HG03095 (cell line): ENCODE measurements around the gene TCAP.

ENCODE experiments used
- ATAC-seq: cut with Tn5 transposase; IDR thresholded peaks from one replicate; pipeline ENCODE4 v1.9.1; 2021; ENCODE audit warnings: moderate library complexity; ENCODE audit not compliant: unreplicated experiment

TCAP gene, protein sequence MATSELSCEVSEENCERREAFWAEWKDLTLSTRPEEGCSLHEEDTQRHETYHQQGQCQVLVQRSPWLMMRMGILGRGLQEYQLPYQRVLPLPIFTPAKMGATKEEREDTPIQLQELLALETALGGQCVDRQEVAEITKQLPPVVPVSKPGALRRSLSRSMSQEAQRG

GRCh38 chr17:39664581-39665561, at the start of gene TCAP:
TSS of gene TCAP (plus strand) at chr17:39665349. CDS start at chr17:39665360, 11 bp downstream.
- no peak for ATAC-seq

- no peak for ATAC-seq
Observed at GRCh38 chr17:39615434-39615833, 49.7 kb upstream of the TCAP start.

GRCh38 chr17:39617100-39617445, 48.1 kb upstream of the TCAP start:
- no peak for ATAC-seq

- no peak for ATAC-seq
Observed at GRCh38 chr17:39617446-39618245, 47.5 kb upstream of the TCAP start.

DNA sequence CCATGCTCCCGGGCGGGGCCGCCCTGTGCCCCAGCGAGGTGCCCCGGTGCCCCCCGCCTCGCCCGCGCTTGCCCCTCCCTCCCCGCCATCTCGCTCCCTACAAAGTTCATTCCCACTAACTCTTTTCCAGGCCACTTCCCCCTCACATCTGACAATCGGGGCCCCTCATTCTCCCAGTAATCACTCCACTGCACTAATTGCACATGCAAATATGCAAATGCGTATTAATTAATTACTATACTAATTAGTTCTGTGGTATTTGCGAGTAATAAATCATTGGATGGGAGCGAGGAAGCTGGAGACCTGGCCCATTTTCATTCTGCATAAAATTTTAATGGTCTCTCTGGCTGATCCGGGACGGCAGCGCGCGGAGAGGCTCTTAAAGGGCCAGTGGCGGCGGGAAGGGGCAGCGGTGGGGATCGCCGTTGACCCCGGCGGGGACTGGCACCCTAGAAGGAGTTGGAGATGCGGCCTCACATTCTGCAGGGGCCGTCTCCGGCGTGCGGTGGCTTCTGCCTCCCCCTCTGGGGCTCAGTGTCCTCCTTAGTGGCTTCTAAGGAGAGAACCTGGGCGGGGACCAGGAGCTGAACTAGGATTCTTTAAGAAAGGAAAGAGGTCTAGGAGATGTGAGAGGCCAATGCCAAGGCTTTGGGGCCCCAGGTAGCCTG, 46.8 kb upstream of the TCAP start:
- no peak for ATAC-seq

GRCh38 chr17:39618956-39619785, 46.0 kb upstream of the TCAP start:
- no peak for ATAC-seq

- ATAC-seq = no peak
Observed at GRCh38 chr17:39619786-39620101, 45.4 kb upstream of the TCAP start.

DNA sequence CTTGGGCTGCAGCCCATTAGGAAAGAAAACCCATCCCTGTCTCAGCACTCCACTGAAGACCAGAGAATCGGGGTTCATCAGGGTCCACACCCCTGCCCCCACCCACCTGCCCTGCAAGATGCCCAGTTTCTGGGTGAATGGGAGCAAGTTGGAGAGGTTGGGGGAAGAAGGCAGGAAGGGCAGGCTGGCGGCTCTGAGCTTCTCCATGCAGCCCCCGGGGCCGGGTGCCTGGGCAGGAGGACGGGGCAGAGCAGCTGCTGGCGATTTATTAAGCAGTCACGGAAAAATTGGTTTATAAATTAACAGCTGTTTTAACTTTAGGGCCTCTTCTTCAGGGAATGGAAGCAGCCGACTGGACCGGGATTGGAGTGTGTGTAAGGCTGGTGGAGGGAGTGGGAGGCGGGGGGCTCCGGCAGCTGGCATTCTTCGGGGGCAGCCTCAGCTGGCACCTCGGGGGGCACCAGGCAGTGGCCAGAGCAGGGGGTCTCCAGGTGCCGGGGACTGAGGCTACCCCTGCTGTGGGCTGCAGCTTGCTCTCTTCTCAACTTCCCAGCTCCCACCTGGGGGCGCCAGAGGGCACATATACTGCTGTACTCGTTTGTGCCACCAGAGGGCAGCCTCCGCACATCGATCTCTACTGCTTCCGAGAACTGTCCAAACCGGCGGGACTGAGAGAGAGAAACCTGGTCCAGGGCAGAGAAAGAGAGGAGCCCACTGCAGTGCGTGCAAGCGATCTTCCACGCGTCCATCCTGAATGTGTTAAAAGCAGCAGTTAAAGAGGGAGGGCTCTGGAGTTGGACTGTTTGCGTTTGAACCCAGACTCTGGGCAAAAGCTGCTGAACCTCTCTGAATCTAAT, 43.4 kb upstream of the TCAP start:
- no peak for ATAC-seq

- ATAC-seq = no peak
Observed at GRCh38 chr17:39622380-39623006, 42.7 kb upstream of the TCAP start.

- peak; percentile 45 for ATAC-seq
Observed at GRCh38 chr17:39623356-39623950, 41.7 kb upstream of the TCAP start.

GRCh38 chr17:39624313-39624712, 40.8 kb upstream of the TCAP start:
- ATAC-seq = no peak

GRCh38 chr17:39625198-39625785, 39.9 kb upstream of the TCAP start:
- no peak for ATAC-seq

GRCh38 chr17:39626171-39627046, 38.7 kb upstream of the TCAP start, which contains the start of gene PPP1R1B:
TSS of gene PPP1R1B (plus strand) at chr17:39626952. CDS start at chr17:39627393, 441 bp downstream.
- no peak for ATAC-seq

DNA sequence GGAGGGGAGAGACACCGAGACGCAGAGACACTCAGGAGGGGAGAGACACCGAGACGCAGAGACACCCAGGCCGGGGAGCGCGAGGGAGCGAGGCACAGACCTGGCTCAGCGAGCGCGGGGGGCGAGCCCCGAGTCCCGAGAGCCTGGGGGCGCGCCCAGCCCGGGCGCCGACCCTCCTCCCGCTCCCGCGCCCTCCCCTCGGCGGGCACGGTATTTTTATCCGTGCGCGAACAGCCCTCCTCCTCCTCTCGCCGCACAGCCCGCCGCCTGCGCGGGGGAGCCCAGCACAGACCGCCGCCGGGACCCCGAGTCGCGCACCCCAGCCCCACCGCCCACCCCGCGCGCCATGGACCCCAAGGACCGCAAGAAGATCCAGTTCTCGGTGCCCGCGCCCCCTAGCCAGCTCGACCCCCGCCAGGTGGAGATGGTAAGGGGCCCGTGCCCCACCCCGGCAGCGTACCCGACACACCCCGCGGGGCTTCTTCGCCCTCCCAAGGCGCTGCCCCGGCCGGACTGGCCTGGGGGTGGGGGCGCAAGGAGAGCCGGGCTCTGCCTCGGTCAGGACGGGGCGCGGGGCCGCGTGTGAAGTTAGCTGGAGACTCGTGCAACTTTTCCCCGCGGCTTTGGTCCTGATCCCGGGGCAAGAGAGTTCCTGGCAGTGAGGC, 38.0 kb upstream of the TCAP start:
- no peak for ATAC-seq

DNA sequence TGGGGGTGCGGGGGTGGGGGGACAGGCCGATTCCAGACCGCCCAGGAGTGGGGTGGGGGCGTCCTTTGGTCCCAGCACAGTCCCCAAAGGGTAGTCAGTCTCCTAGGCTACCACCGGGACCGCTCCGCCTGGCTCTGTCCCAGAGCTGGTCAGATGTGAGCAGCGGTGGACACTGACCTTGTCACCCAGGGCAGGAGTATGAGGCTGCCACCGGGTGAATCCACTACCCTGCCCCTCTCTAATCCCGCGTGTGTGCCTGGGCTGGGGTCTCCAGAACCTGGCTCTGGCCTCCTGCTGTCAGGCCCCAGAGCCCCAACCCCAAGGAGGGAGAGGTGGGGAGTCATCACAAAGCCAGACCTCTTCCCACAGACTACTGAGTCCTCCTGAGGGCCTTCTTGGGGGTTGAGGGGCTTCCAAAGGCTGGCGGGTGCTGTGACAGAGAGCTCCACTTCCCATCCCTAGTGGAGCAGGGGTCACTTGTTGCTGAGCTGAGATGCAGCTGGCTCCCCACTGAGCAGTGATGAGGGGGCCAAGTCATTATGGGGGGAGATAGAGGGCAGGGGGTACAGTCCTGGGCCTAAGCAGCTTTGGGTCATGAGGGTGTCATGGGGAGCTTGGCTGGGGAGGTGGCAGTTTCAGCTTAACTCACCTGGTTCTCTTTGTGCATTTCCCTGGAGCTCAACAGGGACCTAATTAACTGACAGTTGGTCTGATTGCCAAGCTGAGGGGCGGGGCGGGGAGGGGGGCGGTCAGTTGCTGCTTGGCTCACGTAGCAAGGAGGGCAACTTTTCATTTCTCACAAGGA, 37.2 kb upstream of the TCAP start:
- no peak for ATAC-seq
